K562 (cell line): ENCODE data around the gene SEC63. TPM values are rescaled to one million over a fixed set of nuclear protein-coding genes. Genes with fewer than 3 reads are reported as not detected.
"Not testable (repeated sequence)": the region's sequence is repeated elsewhere in the genome, so short reads cannot be mapped to it uniquely, and the experiment has no call there.

Experiments used
- ATAC-seq: fragments of 200-7000 bp; cut with Tn5 transposase; 3 replicates; pipeline ENCODE4 v1.9.1; 2020; ENCODE audit warnings: moderate library complexity
- BruUV-seq: library from RNA; stranded (reverse); fragments of 400-500 nt; replicated peaks from 2 replicates; lab custom pipeline; 2021; lab: Mats Ljungman, UMichigan
- CTCF ChIA-PET: fragments of 300-600 bp; formaldehyde crosslinking; extraction: SDS; loops from one replicate; lab custom pipeline; 2021; ENCODE audit warnings: low intra/inter-chr PET ratio; lab: Yijun Ruan, JAX
- POLR2A ChIA-PET: fragments of 300-600, 350-650 bp; sonication (Branson Sonifier 250); formaldehyde crosslinking; extraction: SDS; loops from one replicate; lab custom pipeline; 2021; ENCODE audit warnings: antibody characterized with exemption, inconsistent platforms; lab: Yijun Ruan, JAX
- DNase-seq, 4 experiments: peaks; one replicate each; pipeline versions ENCODE4 v3.0.0 to v3.0.0-alpha.2; 2011 to 2018; ENCODE audit warnings: low spot score in 3 of 4, mixed read lengths in 3 of 4; ENCODE audit errors: extremely low read depth in 1 of 4
- FAIRE-seq: peaks from 2 replicates; lab custom pipeline; 2011; peaks lifted over from hg19 to GRCh38; lab: Jason Lieb, UNC
- H2AFZ ChIP-seq: 2 replicates; pipeline ENCODE4 v1.6.0; 2011; ENCODE audit warnings: low read depth, low read length, control low read depth, inconsistent platforms
- H3K27ac ChIP-seq: fragments of 200-600 bp; 3 replicates; pipeline ENCODE4 v1.8.0; 2011; ENCODE audit warnings: low read depth, mild to moderate bottlenecking, control low read depth, inconsistent platforms, low read length, moderate library complexity, mixed read lengths; ENCODE audit errors: extremely low read depth
- H3K27me3 ChIP-seq, 2 experiments: fragments of 300-600 bp in 1 of 2; 2 replicates in 1 of 2; 3 replicates in 1 of 2; pipeline versions ENCODE4 v1.6.0 to v1.8.0; 2011; ENCODE audit warnings: inconsistent platforms in 2 of 2, low read length in 2 of 2, mild to moderate bottlenecking in 1 of 2, mixed read lengths in 1 of 2, moderate library complexity in 1 of 2; ENCODE audit not compliant: control insufficient read depth in 2 of 2, insufficient read depth in 2 of 2
- H3K36me3 ChIP-seq: fragments of 300-600 bp; 3 replicates; pipeline ENCODE4 v1.8.0; 2011; ENCODE audit warnings: mild to moderate bottlenecking, low read length, inconsistent platforms; ENCODE audit not compliant: control insufficient read depth, insufficient read depth
- H3K4me1 ChIP-seq, 2 experiments: fragments of 200-600 bp in 1 of 2; replicated peaks in 1 of 2; 2 replicates in 1 of 2; 3 replicates in 1 of 2; pipeline versions ENCODE4 v1.5.1 to v1.8.0; 2011; ENCODE audit warnings: inconsistent platforms in 2 of 2, low read length in 2 of 2, mild to moderate bottlenecking in 1 of 2, mixed read lengths in 1 of 2, moderate library complexity in 1 of 2; ENCODE audit not compliant: control insufficient read depth in 2 of 2, insufficient read depth in 2 of 2
- H3K4me2 ChIP-seq: 2 replicates; pipeline ENCODE4 v1.6.1; 2011; ENCODE audit warnings: low read length, control low read depth, inconsistent platforms, mixed read lengths; ENCODE audit not compliant: insufficient read depth
- H3K4me3 ChIP-seq: fragments of 200-600 bp; sonication (generic), shearing (Covaris generic); 2 replicates; pipeline ENCODE4 v1.5.1; 2016; ENCODE audit warnings: control low read depth, inconsistent platforms
- H3K79me2 ChIP-seq: fragments of 200-600 bp; 3 replicates; pipeline ENCODE4 v1.8.0; 2011; ENCODE audit warnings: low read length, inconsistent platforms; ENCODE audit not compliant: control insufficient read depth, insufficient read depth
- H3K9ac ChIP-seq, 2 experiments: 2 replicates each; pipeline versions ENCODE4 v1.6.0 to v1.6.1; 2011; ENCODE audit warnings: low read depth in 2 of 2, low read length in 2 of 2, control low read depth in 1 of 2, inconsistent platforms in 1 of 2, mild to moderate bottlenecking in 1 of 2, mixed read lengths in 1 of 2; ENCODE audit not compliant: insufficient read depth in 1 of 2
- H3K9me1 ChIP-seq: one replicate; pipeline ENCODE4 v1.6.0; 2011; ENCODE audit warnings: inconsistent platforms, mild to moderate bottlenecking, low read length, moderate library complexity; ENCODE audit not compliant: control insufficient read depth, insufficient read depth
- H3K9me3 ChIP-seq: replicated peaks from 2 replicates; pipeline ENCODE4 v1.5.1; 2011; ENCODE audit warnings: low read depth, low read length, inconsistent platforms; ENCODE audit not compliant: control insufficient read depth, insufficient read depth
- H4K20me1 ChIP-seq: replicated peaks from 2 replicates; pipeline ENCODE4 v1.6.1; 2011; ENCODE audit warnings: low read length, inconsistent platforms, mixed read lengths; ENCODE audit not compliant: control insufficient read depth, insufficient read depth
- ARNT ChIP-seq, 2 experiments: fragments of 450-650 bp; IDR thresholded peaks; 2 replicates each; pipeline ENCODE4 v1.6.1; 2016; ENCODE audit warnings: mild to moderate bottlenecking in 1 of 2
- BCOR ChIP-seq: fragments of 450-650 bp; IDR thresholded peaks from 2 replicates; pipeline ENCODE4 v1.6.1; 2016
- CBX1 ChIP-seq: sonication (generic); IDR thresholded peaks from 2 replicates; pipeline ENCODE4 v1.6.1; 2016; ENCODE audit warnings: antibody characterized with exemption, low read depth, mild to moderate bottlenecking
- EGR1 ChIP-seq: fragments of 450-650 bp; conservative IDR thresholded peaks from 2 replicates; pipeline ENCODE4 v1.6.1; 2017; ENCODE audit warnings: mild to moderate bottlenecking
- FOXK2 ChIP-seq, 2 experiments: fragments of 450-650 bp; IDR thresholded peaks in 1 of 2; conservative IDR thresholded peaks in 1 of 2; 2 replicates each; pipeline ENCODE4 v1.6.1; 2016; ENCODE audit warnings: low read depth in 2 of 2, mild to moderate bottlenecking in 1 of 2
- L3MBTL2 ChIP-seq: fragments of 450-650 bp; IDR thresholded peaks from 2 replicates; pipeline ENCODE4 v1.6.1; 2016; ENCODE audit warnings: mild to moderate bottlenecking, moderate library complexity
- MTA1 ChIP-seq: fragments of 450-650 bp; IDR thresholded peaks from 2 replicates; pipeline ENCODE4 v1.6.1; 2017; ENCODE audit warnings: borderline replicate concordance
- NBN ChIP-seq: fragments of 450-650 bp; IDR thresholded peaks from 2 replicates; pipeline ENCODE4 v1.6.1; 2016; ENCODE audit warnings: low read depth, mild to moderate bottlenecking
- NRF1 ChIP-seq, 2 experiments: fragments of 450-650 bp; IDR thresholded peaks in 1 of 2; conservative IDR thresholded peaks in 1 of 2; 2 replicates each; pipeline ENCODE4 v1.6.1; 2014; ENCODE audit warnings: mild to moderate bottlenecking in 2 of 2
- PHF21A ChIP-seq: fragments of 450-650 bp; IDR thresholded peaks from 2 replicates; pipeline ENCODE4 v1.6.1; 2017; ENCODE audit warnings: low read depth, borderline replicate concordance
- SMARCA4 ChIP-seq: fragments of 450-650 bp; IDR thresholded peaks from 2 replicates; pipeline ENCODE4 v1.6.1; 2016
- TEAD1 ChIP-seq, 2 experiments: fragments of 450-650 bp in 1 of 2; sonication (generic) in 1 of 2; formaldehyde crosslinking; IDR thresholded peaks; 2 replicates each; pipeline versions ENCODE4 v1.4.0 to v1.8.0; 2020 to 2022; ENCODE audit warnings: mild to moderate bottlenecking in 2 of 2, missing genetic modification reagents in 1 of 2
- TOE1 ChIP-seq, 2 experiments: fragments of 450-650 bp in 1 of 2; sonication (generic) in 1 of 2; formaldehyde crosslinking in 1 of 2; IDR thresholded peaks; 2 replicates each; pipeline versions ENCODE4 v1.7.1 to v1.8.0; 2016 to 2022; ENCODE audit warnings: borderline replicate concordance in 2 of 2, mild to moderate bottlenecking in 2 of 2, antibody characterized with exemption in 1 of 2, inconsistent platforms in 1 of 2, low read depth in 1 of 2, missing genetic modification reagents in 1 of 2, moderate library complexity in 1 of 2
- ZEB2 ChIP-seq: fragments of 450-650 bp; IDR thresholded peaks from 2 replicates; pipeline ENCODE4 v1.6.1; 2016
- ZNF24 ChIP-seq: fragments of 450-650 bp; IDR thresholded peaks from 2 replicates; pipeline ENCODE4 v1.6.1; 2016
- WGBS: fragments of 100-300 bp; shearing (Covaris generic); methylation state at CpG from one replicate; pipeline ENCODE4 v1.1.6; 2016; ENCODE audit warnings: low coverage, mixed read lengths; ENCODE audit not compliant: insufficient coverage; ENCODE audit errors: missing lambda C conversion rate; 5-methylcytosine and 5-hydroxymethylcytosine counted together
- in situ Hi-C: fragments of 300-500 bp; cut with MboI; formaldehyde crosslinking; loops from 4 replicates; pipeline ENCODE4 v1.15.0; 2018; ENCODE audit warnings: inconsistent platforms, mixed read lengths
- intact Hi-C: fragments of 100-400 bp; cut with micrococcal nuclease; formaldehyde crosslinking; loops from 2 replicates; pipeline ENCODE4 v1.14.2; 2022
- polyA plus RNA-seq, 8 experiments: library from polyadenylated mRNA; depleted of rRNA in 4 of 8; stranded (reverse) in 5 of 8; unstranded in 3 of 8; fragments of >200 nt; fragmentation: Nextera tagmentation in 2 of 8; fragmentation: Illumina TruSeq in 1 of 8; extraction: Ambion mirVana in 2 of 8; extraction: Trizol in 1 of 8; gene quantifications; 2 replicates each; pipeline versions ENCODE4 v1.2.1 to v1.2.3, GENCODE V29; 2011 to 2014; ENCODE audit warnings: inconsistent platforms in 1 of 8, missing spikeins in 1 of 8
- total RNA-seq, 7 experiments: library from RNA; depleted of rRNA in 6 of 7; stranded (reverse); fragments of >200 nt in 6 of 7; fragmentation: Illumina TruSeq in 2 of 7; extraction: Trizol in 2 of 7; gene quantifications; 2 replicates each; pipeline versions ENCODE4 v1.2.1 to v1.2.3, GENCODE V29; 2011 to 2021; ENCODE audit warnings: low replicate concordance in 1 of 7
- TF ChIP-seq, protein P1 (sequence below), 2 experiments: fragments of 450-650 bp; IDR thresholded peaks; 2 replicates each; pipeline ENCODE4 v1.6.1; 2016
- TF ChIP-seq, protein P2 (sequence below): fragments of 250-450 bp; sonication (Bioruptor Pico); IDR thresholded peaks from 2 replicates; pipeline ENCODE4 v1.9.0; 2021; ENCODE audit warnings: mild to moderate bottlenecking
- TF ChIP-seq, protein P3 (sequence below): fragments of 450-650 bp; IDR thresholded peaks from 2 replicates; pipeline ENCODE4 v1.6.1; 2016; ENCODE audit warnings: borderline replicate concordance

The SEC63 gene
- total and polyA plus RNA-seq, 9 of the 15 experiments (the other 6 are each of a cell fraction or from before 2014, with no cell fraction given): 13.8 to 74.6 (median 28.4) TPM

DNA sequence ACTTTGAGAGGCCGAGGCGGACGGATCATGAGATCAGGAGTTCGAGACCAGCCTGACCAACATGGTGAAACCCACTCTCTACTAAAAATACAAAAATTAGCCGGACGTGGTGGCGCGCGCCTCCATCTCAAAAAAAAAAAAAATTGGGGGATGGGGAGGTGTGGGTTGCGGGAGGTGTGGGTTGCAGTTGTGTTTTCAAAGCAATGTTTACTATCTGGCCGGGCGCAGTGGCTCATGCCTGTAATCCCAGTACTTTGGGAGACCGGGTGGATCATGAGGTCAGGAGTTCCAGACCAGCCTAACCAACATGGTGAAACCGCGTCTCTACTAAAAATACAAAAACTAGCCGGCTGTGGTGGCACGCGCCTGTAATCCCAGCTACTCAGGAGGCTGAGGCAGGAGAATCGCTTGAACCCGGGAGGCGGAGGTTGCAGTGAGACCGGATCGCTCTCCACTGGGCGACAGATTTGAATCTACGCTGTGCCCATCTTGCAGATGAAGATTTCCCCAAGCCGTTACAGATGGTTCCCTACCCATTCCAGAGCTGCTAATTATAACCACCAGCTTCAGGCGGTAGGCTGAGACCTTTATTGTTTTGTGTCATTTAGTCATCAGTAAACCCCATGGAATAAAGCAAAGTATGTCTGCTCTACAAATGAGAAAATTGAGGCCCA, 818 bp upstream of the SEC63 start:
- POLR2A ChIA-PET: interaction anchor here (0.6 to 4.9 kb wide), 5 partner anchors 8 to 328 kb away, joined by 3 to 32 read pairs (median 4); no protein-coding TSS in a partner anchor
- TSS peak; percentile 93 for BruUV-seq
- peak overlapping the region; percentile 65 to 96 for H3K9ac ChIP-seq
- H4K20me1 ChIP-seq; CTCF ChIA-PET; H3K36me3 ChIP-seq; intact Hi-C loops; H3K9me3 ChIP-seq; H3K27me3 ChIP-seq; H3K9me1 ChIP-seq; in situ Hi-C loops; FAIRE-seq; TF ChIP-seq TOE1 (CRISPR knock-in tag; IDR thresholded peaks at IDR 0.05; ENCODE audit: borderline replicate concordance, low read depth): not testable (repeated sequence)
- peak overlapping the region; percentile 77 for H3K4me2 ChIP-seq
- peaks cover 49% of the 10 kb centered on the region for H3K79me2 ChIP-seq
- peak overlapping the region; percentile 97 for H2AFZ ChIP-seq
- peak overlapping the region; percentile 94 for H3K4me3 ChIP-seq
- 4% methylated on average over 21 of the region's 27 CpGs for WGBS
- H3K4me1 ChIP-seq: peaks cover 12 to 16% of the 10 kb centered on the region in 2 experiments; a peak in 4 of 5 replicates
- ATAC-seq: peak; percentile 0; the same call in 1 of the 3 replicates
- DNase-seq: peak in 1 of 4 experiments; percentile 40
- peak overlapping the region; percentile 79 for H3K27ac ChIP-seq
- TF ChIP-seq, protein P1, sequence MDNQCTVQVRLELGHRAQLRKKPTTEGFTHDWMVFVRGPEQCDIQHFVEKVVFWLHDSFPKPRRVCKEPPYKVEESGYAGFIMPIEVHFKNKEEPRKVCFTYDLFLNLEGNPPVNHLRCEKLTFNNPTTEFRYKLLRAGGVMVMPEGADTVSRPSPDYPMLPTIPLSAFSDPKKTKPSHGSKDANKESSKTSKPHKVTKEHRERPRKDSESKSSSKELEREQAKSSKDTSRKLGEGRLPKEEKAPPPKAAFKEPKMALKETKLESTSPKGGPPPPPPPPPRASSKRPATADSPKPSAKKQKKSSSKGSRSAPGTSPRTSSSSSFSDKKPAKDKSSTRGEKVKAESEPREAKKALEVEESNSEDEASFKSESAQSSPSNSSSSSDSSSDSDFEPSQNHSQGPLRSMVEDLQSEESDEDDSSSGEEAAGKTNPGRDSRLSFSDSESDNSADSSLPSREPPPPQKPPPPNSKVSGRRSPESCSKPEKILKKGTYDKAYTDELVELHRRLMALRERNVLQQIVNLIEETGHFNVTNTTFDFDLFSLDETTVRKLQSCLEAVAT (IDR thresholded peaks at IDR 0.05): 0 out of 4 replicates have a peak, but pooled peaks have one; percentile 7 to 9
- TF ChIP-seq ZNF24: 0 out of 2 replicates have a peak, but pooled peaks have one; percentile 2
- peak; percentile 61 to 66; a peak in 3 of 4 replicates for TF ChIP-seq FOXK2 (conservative IDR thresholded peaks at IDR 0.05 in 1 of 2, IDR thresholded peaks at IDR 0.05 in 1 of 2; ENCODE audit: low read depth in 2 of 2)
- TF ChIP-seq NBN: 0 out of 2 replicates have a peak, but pooled peaks have one; percentile 54
- 0 out of 4 replicates have a peak, but pooled peaks of 1 of the 2 experiments have one; percentile 43 for TF ChIP-seq TEAD1 (CRISPR knock-in tag; IDR thresholded peaks at IDR 0.05)
- TF ChIP-seq ZEB2: 0 out of 2 replicates have a peak, but pooled peaks have one; percentile 2
- TF ChIP-seq MTA1: 0 out of 2 replicates have a peak, but pooled peaks have one; percentile 44
- TF ChIP-seq EGR1: peak; percentile 28; the same call in 1 of the 2 replicates
- TF ChIP-seq, protein P2, sequence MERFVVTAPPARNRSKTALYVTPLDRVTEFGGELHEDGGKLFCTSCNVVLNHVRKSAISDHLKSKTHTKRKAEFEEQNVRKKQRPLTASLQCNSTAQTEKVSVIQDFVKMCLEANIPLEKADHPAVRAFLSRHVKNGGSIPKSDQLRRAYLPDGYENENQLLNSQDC (CRISPR knock-in tag): 0 out of 2 replicates have a peak, but pooled peaks have one; percentile 8
- TF ChIP-seq SMARCA4: 0 out of 2 replicates have a peak, but pooled peaks have one; percentile 30
- 0 out of 2 replicates have a peak, but pooled peaks have one; percentile 25 for TF ChIP-seq TOE1 (IDR thresholded peaks at IDR 0.05; ENCODE audit: borderline replicate concordance)
- TF ChIP-seq ARNT (IDR thresholded peaks at IDR 0.05): peak in 1 of 2 experiments; percentile 68; a peak in 1 of 4 replicates
- 0 out of 2 replicates have a peak, but pooled peaks have one; percentile 5 for TF ChIP-seq L3MBTL2
- 0 out of 2 replicates have a peak, but pooled peaks have one; percentile 10 for TF ChIP-seq PHF21A
- peak; percentile 74; the same call in 1 of the 2 replicates for TF ChIP-seq CBX1
- TF ChIP-seq, protein P3, sequence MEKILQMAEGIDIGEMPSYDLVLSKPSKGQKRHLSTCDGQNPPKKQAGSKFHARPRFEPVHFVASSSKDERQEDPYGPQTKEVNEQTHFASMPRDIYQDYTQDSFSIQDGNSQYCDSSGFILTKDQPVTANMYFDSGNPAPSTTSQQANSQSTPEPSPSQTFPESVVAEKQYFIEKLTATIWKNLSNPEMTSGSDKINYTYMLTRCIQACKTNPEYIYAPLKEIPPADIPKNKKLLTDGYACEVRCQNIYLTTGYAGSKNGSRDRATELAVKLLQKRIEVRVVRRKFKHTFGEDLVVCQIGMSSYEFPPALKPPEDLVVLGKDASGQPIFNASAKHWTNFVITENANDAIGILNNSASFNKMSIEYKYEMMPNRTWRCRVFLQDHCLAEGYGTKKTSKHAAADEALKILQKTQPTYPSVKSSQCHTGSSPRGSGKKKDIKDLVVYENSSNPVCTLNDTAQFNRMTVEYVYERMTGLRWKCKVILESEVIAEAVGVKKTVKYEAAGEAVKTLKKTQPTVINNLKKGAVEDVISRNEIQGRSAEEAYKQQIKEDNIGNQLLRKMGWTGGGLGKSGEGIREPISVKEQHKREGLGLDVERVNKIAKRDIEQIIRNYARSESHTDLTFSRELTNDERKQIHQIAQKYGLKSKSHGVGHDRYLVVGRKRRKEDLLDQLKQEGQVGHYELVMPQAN: peak; percentile 58; the same call in 1 of the 2 replicates
- peak in 1 of 2 experiments; percentile 29; a peak in 2 of 4 replicates for TF ChIP-seq NRF1 (conservative IDR thresholded peaks at IDR 0.05 in 1 of 2, IDR thresholded peaks at IDR 0.05 in 1 of 2)
- peak; percentile 31; the same call in 1 of the 2 replicates for TF ChIP-seq BCOR
